COR-L47 (cell line): Measurements from ENCODE around the gene DLG2.
A peak's percentile ranks its signal among the peaks of the same experiment; 100 is the strongest.

ENCODE experiments used
- DNase-seq: peaks from one replicate; lab custom pipeline; 2025; lab: John Stamatoyannopoulos, UW

The DLG2 gene

DNA sequence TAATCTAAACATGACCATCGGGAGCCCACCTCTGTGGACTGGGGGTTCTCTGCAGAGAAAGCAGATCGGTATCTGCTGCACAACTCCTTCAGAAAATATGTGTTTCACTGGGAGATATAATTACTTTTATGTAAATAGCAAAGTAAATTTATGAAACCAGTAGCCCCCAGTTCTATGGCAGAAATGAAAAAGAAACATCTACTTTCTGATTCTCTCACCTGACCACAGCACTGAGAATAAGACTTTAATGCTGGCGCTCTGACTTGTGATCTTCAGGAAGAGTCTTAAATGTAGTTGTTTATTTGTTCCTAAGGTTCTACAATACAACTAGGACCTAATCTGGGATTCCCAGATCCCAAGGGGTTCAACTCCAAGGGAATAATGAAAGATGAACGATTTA, 518.0 kb downstream of the DLG2 start:
- no peak for DNase-seq

DNA sequence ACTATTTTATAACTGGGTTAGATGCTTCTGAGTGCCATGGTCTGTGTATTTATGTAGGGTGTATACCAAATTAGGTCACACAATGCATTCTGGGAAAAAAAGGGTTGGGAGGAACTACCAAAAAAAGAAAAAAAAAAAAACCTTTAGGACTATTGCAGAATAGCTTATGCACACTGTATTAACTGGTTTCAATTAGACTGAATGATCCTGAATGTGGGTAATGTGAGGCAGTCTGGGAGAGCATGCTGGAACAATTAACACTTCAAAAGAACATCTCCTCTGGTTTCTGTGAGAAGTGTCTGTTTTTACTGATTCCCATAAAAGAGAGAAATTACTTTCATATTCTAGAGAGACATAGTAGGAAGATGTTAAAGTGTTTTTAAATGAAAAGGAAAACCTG, 521.3 kb downstream of the DLG2 start:
- no peak for DNase-seq

- no peak for DNase-seq
These were observed 527.6 kb downstream of the DLG2 start for GRCh38 chr11:85099522-85099921.

DNA sequence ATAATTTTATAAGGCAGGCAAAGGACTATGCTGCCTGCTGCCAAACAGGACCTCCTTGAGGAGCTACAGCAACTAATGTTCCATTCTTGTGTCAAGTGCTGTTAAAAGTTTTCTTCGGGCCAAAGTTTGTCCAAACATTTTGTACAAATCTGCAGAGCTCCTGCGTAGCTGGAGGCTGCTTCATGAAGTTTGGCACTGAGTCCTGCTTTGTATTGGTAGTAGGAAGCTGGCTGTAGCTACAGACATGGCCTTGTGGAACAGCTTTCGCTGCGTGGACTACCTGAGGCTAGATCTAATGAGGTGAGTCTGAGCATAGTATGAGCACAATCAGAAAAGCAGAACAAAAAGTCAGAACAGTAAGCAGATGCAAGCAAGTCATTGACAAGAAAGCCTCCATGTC, 528.1 kb downstream of the DLG2 start:
- DNase-seq: no peak

GRCh38 chr11:85096939-85097338, 530.2 kb downstream of the DLG2 start:
- DNase-seq: no peak

DNA sequence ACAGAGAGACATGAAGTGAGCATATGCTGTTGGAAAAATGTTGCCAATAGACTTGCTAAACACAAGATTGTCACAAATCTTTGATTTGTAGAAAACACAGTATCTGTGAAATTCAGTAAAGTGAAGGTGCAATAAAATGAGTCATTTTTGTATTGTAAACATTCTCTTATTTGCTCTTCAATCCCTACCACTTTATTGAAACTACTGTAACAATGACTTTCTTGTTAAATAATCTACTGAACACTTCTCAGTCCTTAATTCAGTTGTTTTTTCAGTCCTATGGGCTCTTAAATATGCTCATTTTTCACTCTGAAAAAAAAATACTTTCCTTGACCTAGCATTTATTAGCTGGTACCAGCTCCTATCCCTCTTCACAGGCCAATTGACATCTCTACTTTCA, 531.9 kb downstream of the DLG2 start:
- DNase-seq: no peak

- no peak for DNase-seq
These were observed 532.3 kb downstream of the DLG2 start for GRCh38 chr11:85094795-85095194.

- no peak for DNase-seq
These were observed 537.5 kb downstream of the DLG2 start for GRCh38 chr11:85089654-85090053.

DNA sequence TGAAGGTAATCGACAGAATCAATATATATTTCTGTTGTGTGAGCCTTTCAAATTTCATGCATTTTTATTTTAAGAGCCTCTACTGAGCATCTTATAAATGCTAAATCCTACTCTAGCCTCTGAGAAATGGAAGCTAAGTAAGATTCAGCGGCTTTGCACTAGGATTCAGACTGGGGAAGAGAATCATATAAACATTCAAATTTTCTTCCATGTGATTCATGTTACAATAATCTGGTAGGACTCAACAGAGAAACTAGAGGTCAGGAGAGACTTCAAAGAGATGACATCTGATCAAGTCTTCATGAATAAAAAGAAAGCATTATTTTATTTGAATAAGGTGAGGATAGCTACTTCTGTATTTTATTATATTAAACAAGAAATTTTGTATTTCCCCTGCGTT, 538.9 kb downstream of the DLG2 start:
- no peak for DNase-seq

DNA sequence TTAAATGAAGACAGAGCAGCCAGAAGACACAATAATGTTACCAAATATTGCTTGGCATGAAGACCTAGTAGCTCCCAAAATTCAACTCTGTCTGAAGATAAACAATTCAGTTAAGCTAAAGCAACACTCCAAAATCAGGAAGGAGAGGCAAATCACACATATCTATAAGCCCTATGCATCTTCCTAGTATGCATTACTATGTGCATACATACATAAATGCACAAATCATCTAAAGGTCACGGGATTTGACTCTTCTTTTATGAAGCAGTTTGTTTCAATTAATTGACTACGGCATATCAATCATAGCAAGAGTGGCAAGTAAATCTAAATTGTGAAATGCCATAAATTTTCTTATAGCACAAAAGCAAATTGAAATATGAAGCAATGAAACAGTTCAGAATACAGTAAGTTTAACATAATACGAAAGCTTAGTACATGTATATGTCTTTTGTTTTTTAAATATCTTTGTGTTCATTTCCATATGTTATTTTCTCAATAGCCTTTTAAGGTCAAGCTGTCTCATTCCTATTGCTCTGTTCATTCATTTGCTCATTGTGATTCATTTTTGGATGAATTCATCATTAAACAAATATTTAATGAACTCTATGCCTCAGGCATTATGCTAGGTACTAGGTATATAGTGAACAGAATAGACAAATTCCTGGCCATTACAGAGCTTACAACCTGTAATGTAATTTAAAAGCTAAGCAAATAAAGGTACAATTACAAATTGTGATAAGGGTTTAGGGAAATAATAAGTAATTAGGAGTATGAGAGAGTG, 540.5 kb downstream of the DLG2 start:
- DNase-seq: peak; percentile 8

- peak; percentile 97 for DNase-seq
These were observed 550.4 kb downstream of the DLG2 start for GRCh38 chr11:85076535-85077330.

GRCh38 chr11:85062659-85063058, 564.5 kb downstream of the DLG2 start:
- DNase-seq: no peak

GRCh38 chr11:85052636-85053035, 574.5 kb downstream of the DLG2 start:
- DNase-seq: no peak

DNA sequence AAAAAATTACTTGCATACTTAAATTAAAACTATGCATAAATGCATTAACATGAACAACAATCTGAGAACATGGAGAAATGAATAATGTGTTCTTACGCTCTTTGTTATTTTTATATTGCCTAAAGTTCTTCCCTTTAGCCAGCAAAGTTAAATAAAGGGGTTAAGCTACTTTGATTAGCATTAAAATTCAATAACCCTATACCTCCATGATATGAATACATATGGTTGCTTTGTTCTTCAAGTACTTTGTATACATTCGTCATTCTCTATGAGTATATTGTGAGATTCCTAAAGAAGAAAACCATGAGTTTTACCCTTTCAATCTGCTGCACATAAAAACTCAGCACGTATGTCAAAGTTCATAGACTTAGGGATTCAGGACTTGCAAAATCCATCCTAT, 578.3 kb downstream of the DLG2 start:
- DNase-seq: no peak

DNA sequence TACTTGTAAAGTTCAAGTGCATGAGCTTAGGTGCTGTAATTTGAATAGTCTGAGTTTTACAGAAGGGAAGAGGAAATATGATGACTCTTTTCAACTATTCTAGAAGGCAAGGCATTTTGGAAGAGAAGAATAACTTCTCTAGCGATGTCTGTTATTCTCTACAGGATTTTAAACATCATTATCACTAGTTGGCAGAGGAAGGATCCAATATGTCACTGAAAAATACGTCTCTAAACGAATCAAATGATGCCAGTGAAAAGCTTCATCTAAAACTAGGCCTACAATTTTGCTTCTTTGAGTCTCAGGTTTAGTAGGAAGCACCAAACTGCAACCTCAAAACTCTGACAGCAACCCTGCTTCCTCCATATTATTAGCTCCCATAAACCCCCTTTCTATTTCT, 581.4 kb downstream of the DLG2 start:
- no peak for DNase-seq

GRCh38 chr11:85044911-85045310, 582.2 kb downstream of the DLG2 start:
- DNase-seq: no peak

GRCh38 chr11:85042361-85042760, 584.8 kb downstream of the DLG2 start:
- DNase-seq: no peak

- no peak for DNase-seq
These were observed 587.0 kb downstream of the DLG2 start for GRCh38 chr11:85040166-85040565.

DNA sequence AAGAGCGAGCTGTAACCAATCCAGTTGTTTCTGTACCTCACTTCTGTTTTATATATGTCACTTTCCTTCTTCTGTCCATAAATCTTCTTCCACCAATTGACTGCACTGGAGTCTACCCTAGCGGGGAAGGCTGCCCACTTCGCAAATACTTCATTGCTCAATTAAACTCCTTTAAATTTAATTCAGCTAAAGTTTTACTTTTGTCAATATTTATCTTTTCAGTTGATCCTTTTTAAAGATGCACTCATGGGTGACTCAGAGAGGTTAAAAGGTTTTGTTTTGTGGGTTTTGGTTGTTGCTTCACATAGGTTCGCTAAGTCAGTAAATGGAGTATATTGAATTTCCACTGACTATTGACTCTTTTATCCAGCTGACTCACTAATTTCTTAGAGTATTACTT, 597.2 kb downstream of the DLG2 start:
- no peak for DNase-seq

DNA sequence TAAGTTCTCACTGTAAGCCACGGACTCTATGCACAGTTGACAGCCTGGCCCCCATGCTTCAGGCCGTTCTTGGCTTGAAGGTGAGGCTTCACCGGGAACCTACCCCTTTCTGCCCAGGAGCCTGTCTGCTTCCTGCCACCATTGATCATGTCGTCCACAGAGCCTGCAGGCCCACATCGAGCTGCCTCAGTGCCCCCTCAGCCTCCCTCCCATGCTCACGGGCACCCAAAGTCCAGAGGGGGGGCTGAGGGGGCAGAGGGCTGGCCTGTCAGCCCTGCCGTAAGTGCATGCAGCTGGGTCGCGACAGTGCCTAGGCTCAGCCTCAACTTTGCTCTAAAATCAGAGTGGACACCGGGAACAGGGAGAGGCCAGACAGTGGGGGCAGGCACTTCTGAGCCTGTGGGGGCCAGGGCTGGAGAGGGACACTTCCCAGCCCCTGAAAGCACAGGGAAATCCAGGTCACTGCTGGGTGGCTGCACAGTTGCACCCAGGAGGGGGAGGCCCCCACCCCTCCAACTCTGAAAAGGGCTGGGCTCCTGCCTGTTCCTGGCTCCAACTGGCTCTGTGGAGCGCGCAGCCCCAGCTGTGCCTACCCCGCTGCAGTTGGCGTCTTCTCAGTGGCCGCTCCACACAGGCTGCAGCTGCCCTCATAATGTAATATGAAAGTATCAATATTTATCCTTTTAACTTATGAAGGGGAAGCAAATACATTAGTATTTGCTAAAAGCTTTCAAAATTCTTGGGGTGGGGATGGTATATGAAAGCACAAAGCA, 598.6 kb downstream of the DLG2 start:
- DNase-seq: no peak

DNA sequence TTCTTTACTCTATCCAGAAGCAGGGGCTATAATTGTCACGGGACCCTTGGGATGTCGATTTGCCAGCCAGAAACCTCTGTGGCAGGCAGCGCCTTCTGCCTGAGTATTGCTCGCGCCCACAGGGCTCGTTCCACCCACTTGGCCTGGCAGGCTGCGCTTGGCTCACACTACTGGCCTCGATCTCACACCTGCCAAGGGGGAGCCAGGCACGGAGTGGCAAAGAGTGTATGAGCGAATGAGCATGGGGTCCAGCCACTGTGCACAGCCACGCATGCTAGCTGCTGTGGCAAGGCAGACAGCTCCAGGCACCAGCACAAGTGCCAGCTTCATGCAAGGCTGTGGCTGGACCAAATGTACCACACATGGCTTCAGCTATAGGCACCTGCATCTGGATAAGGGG, 599.8 kb downstream of the DLG2 start:
- no peak for DNase-seq

DNA sequence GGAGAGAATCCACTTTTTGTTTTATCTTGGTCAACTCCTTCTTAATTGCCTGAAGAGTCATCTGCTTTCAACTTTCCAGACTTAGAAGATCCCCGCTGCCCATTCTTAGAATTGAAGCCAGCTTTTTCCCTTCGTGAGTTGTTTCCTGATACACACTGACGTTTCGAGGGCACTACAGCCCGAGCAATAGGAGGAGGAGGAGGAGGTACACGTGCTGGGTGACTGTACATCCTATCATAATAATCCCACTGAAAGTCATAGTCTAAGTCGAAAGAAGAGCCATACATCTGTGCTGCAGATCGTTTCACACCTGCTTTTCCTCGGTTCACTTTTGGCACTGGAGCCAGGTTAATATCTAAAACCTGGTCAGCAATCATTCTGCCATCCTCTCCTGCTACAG, 606.1 kb downstream of the DLG2 start:
- DNase-seq: no peak

GRCh38 chr11:84993386-84993785, 633.8 kb downstream of the DLG2 start:
- peak; percentile 5 for DNase-seq
